Progenitor cell of endocrine pancreas (in vitro differentiated cells): ENCODE measurements around the gene PHACTR2. TPM values are rescaled to one million over a fixed set of nuclear protein-coding genes. Genes with fewer than 3 reads are reported as not detected.
A peak's percentile ranks its signal among the peaks of the same experiment; 100 is the strongest.

Experiments used
- DNase-seq: peaks from one replicate; pipeline ENCODE4 v3.0.0; 2021; ENCODE audit warnings: low spot score; ENCODE audit not compliant: unreplicated experiment
- H3K27ac Mint-ChIP-seq: 2 replicates; pipeline ENCODE4 v1.8.0; 2021; ENCODE audit warnings: mild to moderate bottlenecking, moderate library complexity, mixed read lengths
- H3K27me3 Mint-ChIP-seq: 2 replicates; pipeline ENCODE4 v1.8.0; 2021; ENCODE audit warnings: mixed read lengths
- H3K36me3 Mint-ChIP-seq: 2 replicates; pipeline ENCODE4 v1.8.0; 2022; ENCODE audit warnings: mixed read lengths; ENCODE audit not compliant: insufficient read depth
- H3K4me1 Mint-ChIP-seq: 2 replicates; pipeline ENCODE4 v1.8.0; 2021; ENCODE audit warnings: low read depth, mixed read lengths
- H3K4me3 Mint-ChIP-seq: 2 replicates; pipeline ENCODE4 v1.8.0; 2021; ENCODE audit warnings: low read depth, mild to moderate bottlenecking, moderate library complexity, mixed read lengths
- H3K9me3 Mint-ChIP-seq: 2 replicates; pipeline ENCODE4 v1.8.0; 2021; ENCODE audit warnings: low read depth, mixed read lengths
- total RNA-seq: library from RNA; stranded (reverse); gene quantifications from 2 replicates; pipeline ENCODE4 v1.2.1, GENCODE V29; 2021
- TF ChIP-seq, protein P1 (sequence below): fragments of 200-600 bp; sonication (generic); IDR thresholded peaks from one replicate; pipeline ENCODE4 v1.5.0; 2021; ENCODE audit warnings: antibody characterized with exemption, mild to moderate bottlenecking; ENCODE audit not compliant: unreplicated experiment

The PHACTR2 gene
- total RNA-seq, 1 donor from 2014 or later: 55.2 TPM

- Mint-ChIP-seq H3K4me3 (no peak overlapping the region), H3K9me3 (peaks cover 8% of the 10 kb centered on the region), H3K4me1 (peaks cover 72% of the 10 kb centered on the region), H3K27ac (peak overlapping the region; percentile 67), H3K27me3 (no peaks in the 10 kb centered on the region), H3K36me3 (peaks cover 6% of the 10 kb centered on the region)
- no peak for DNase-seq
- TF ChIP-seq, protein P1, sequence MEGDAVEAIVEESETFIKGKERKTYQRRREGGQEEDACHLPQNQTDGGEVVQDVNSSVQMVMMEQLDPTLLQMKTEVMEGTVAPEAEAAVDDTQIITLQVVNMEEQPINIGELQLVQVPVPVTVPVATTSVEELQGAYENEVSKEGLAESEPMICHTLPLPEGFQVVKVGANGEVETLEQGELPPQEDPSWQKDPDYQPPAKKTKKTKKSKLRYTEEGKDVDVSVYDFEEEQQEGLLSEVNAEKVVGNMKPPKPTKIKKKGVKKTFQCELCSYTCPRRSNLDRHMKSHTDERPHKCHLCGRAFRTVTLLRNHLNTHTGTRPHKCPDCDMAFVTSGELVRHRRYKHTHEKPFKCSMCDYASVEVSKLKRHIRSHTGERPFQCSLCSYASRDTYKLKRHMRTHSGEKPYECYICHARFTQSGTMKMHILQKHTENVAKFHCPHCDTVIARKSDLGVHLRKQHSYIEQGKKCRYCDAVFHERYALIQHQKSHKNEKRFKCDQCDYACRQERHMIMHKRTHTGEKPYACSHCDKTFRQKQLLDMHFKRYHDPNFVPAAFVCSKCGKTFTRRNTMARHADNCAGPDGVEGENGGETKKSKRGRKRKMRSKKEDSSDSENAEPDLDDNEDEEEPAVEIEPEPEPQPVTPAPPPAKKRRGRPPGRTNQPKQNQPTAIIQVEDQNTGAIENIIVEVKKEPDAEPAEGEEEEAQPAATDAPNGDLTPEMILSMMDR: no peak
Measured at GRCh38 chr6:143695969-143696663, 18.4 kb downstream of the PHACTR2 start.

DNA sequence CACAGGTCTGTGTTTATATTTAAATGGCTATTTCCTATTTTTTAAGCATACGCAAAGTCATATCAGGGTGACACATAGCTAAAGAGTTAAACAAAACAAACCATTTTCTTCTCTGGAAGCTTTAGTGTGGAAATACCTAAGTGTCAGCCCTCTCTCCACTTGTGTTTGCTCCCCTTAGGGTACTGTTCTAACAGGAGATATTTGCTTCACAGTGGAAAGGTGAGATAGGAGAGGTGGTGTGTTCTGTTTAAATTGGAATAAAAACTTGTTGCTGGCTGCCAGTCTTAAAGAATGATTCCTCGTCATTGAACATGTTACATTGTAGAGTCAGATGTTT is 18.9 kb downstream of the PHACTR2 start:
- DNase-seq: no peak
- Mint-ChIP-seq H3K27ac (peak overlapping the region; percentile 67), H3K36me3 (peaks cover 6% of the 10 kb centered on the region), H3K4me1 (peaks cover 70% of the 10 kb centered on the region), H3K9me3 (peaks cover 8% of the 10 kb centered on the region), H3K4me3 (no peak overlapping the region), H3K27me3 (no peaks in the 10 kb centered on the region)
- TF ChIP-seq, protein P1: no peak

GRCh38 chr6:143697076-143697800 is 19.5 kb downstream of the PHACTR2 start:
- H3K4me1 Mint-ChIP-seq: peaks cover 65% of the 10 kb centered on the region
- H3K27ac Mint-ChIP-seq: peak overlapping the region; percentile 67
- DNase-seq: no peak
- no peak overlapping the region for H3K4me3 Mint-ChIP-seq
- TF ChIP-seq, protein P1: no peak
- peaks cover 6% of the 10 kb centered on the region for H3K36me3 Mint-ChIP-seq
- H3K27me3 Mint-ChIP-seq: no peaks in the 10 kb centered on the region
- peaks cover 8% of the 10 kb centered on the region for H3K9me3 Mint-ChIP-seq

GRCh38 chr6:143698329-143698728 is 20.6 kb downstream of the PHACTR2 start:
- Mint-ChIP-seq H3K27ac (no peak overlapping the region), H3K27me3 (no peaks in the 10 kb centered on the region), H3K9me3 (peaks cover 8% of the 10 kb centered on the region), H3K4me3 (no peak overlapping the region), H3K4me1 (peaks cover 62% of the 10 kb centered on the region), H3K36me3 (peaks cover 6% of the 10 kb centered on the region)
- DNase-seq: no peak
- TF ChIP-seq, protein P1: no peak

- DNase-seq: no peak
- Mint-ChIP-seq H3K4me3 (no peak overlapping the region), H3K27me3 (no peaks in the 10 kb centered on the region), H3K4me1 (peaks cover 59% of the 10 kb centered on the region), H3K27ac (no peak overlapping the region), H3K36me3 (peaks cover 6% of the 10 kb centered on the region), H3K9me3 (peaks cover 8% of the 10 kb centered on the region)
- TF ChIP-seq, protein P1: no peak
Measured at GRCh38 chr6:143698759-143699429, 21.1 kb downstream of the PHACTR2 start.
